ENCODE measurements around the gene PTK7.

The PTK7 gene

GRCh38 chr6:43059168-43060033 is 16.7 kb upstream of the PTK7 start, which contains the start of the genes KLC4 and MRPL2:
KLC4 (plus strand) TSS chr6:43059631; CDS start chr6:43061336, 1,705 bp downstream.
MRPL2 (minus strand) TSS chr6:43059434; CDS start chr6:43059381, 53 bp downstream.
- TF ChIP-seq TCF12 (IDR thresholded peaks at IDR 0.05; ENCODE audit: low read depth) (no peak; the same call in none of the 2 replicates), CREB1 (IDR thresholded peaks at IDR 0.05; ENCODE audit: low read depth) (peak; percentile 99), YY1 (IDR thresholded peaks at IDR 0.05; ENCODE audit: low read depth) (peak; percentile 95), NFIC (IDR thresholded peaks at IDR 0.05) (0 out of 2 replicates have a peak, but pooled peaks have one; percentile 9), USF1 (IDR thresholded peaks at IDR 0.05) (peak; percentile 80), MAX (IDR thresholded peaks at IDR 0.05) (peak; percentile 67), FOXM1 (IDR thresholded peaks at IDR 0.05; ENCODE audit: borderline replicate concordance, low read depth) (no peak), TAF1 (IDR thresholded peaks at IDR 0.05; ENCODE audit: low read depth) (peak; percentile 72; the same call in 1 of the 2 replicates), RAD21 (IDR thresholded peaks at IDR 0.05; ENCODE audit: low read depth) (no peak)

GRCh38 chr6:43060034-43060754 is 15.9 kb upstream of the PTK7 start:
- TF ChIP-seq USF1 (IDR thresholded peaks at IDR 0.05) (0 out of 2 replicates have a peak, but pooled peaks have one; percentile 15), TAF1 (IDR thresholded peaks at IDR 0.05; ENCODE audit: low read depth) (no peak), MAX (IDR thresholded peaks at IDR 0.05) (no peak)

- no peak for TF ChIP-seq TAF1 (IDR thresholded peaks at IDR 0.05; ENCODE audit: low read depth)
- no peak for TF ChIP-seq EP300 (IDR thresholded peaks at IDR 0.05; ENCODE audit: borderline replicate concordance)
- no peak for TF ChIP-seq ZBTB7A (IDR thresholded peaks at IDR 0.05; ENCODE audit: low read depth)
- no peak for TF ChIP-seq FOXM1 (IDR thresholded peaks at IDR 0.05; ENCODE audit: borderline replicate concordance, low read depth)
- TF ChIP-seq TCF12 (IDR thresholded peaks at IDR 0.05; ENCODE audit: low read depth): no peak
- TF ChIP-seq CEBPB (IDR thresholded peaks at IDR 0.05): no peak
- no peak for TF ChIP-seq USF1 (IDR thresholded peaks at IDR 0.05)
- no peak for TF ChIP-seq NFIC (IDR thresholded peaks at IDR 0.05)
- no peak for TF ChIP-seq MAX (IDR thresholded peaks at IDR 0.05)
- TF ChIP-seq RAD21 (IDR thresholded peaks at IDR 0.05; ENCODE audit: low read depth): no peak
- no peak for TF ChIP-seq REST (IDR thresholded peaks at IDR 0.05; ENCODE audit: low read depth)
- TF ChIP-seq TEAD4 (IDR thresholded peaks at IDR 0.05): no peak
- no peak for TF ChIP-seq EGR1 (IDR thresholded peaks at IDR 0.05)
- no peak for TF ChIP-seq CREB1 (IDR thresholded peaks at IDR 0.05; ENCODE audit: low read depth)
- TF ChIP-seq YY1 (IDR thresholded peaks at IDR 0.05; ENCODE audit: low read depth): no peak
These were observed 15.1 kb upstream of the PTK7 start for GRCh38 chr6:43060755-43061633.

GRCh38 chr6:43061861-43062260 is 14.3 kb upstream of the PTK7 start:
- no peak for TF ChIP-seq EP300 (IDR thresholded peaks at IDR 0.05; ENCODE audit: borderline replicate concordance)
- TF ChIP-seq RAD21 (IDR thresholded peaks at IDR 0.05; ENCODE audit: low read depth): no peak
- TF ChIP-seq ZBTB7A (IDR thresholded peaks at IDR 0.05; ENCODE audit: low read depth): no peak
- no peak for TF ChIP-seq TEAD4 (IDR thresholded peaks at IDR 0.05)
- no peak for TF ChIP-seq TCF12 (IDR thresholded peaks at IDR 0.05; ENCODE audit: low read depth)
- no peak for TF ChIP-seq FOXM1 (IDR thresholded peaks at IDR 0.05; ENCODE audit: borderline replicate concordance, low read depth)
- no peak for TF ChIP-seq REST (IDR thresholded peaks at IDR 0.05; ENCODE audit: low read depth)
- TF ChIP-seq NFIC (IDR thresholded peaks at IDR 0.05): no peak
- TF ChIP-seq EGR1 (IDR thresholded peaks at IDR 0.05): no peak
- no peak for TF ChIP-seq CREB1 (IDR thresholded peaks at IDR 0.05; ENCODE audit: low read depth)
- no peak for TF ChIP-seq MAX (IDR thresholded peaks at IDR 0.05)
- TF ChIP-seq YY1 (IDR thresholded peaks at IDR 0.05; ENCODE audit: low read depth): no peak
- no peak for TF ChIP-seq TAF1 (IDR thresholded peaks at IDR 0.05; ENCODE audit: low read depth)
- no peak for TF ChIP-seq CEBPB (IDR thresholded peaks at IDR 0.05)

Measured in Ishikawa (cell line).